GM12891 (cell line): ENCODE measurements around the gene NKAIN2.

ENCODE experiments used
- POLR2A ChIP-seq: IDR thresholded peaks from 2 replicates; pipeline ENCODE4 v1.6.1; 2011; ENCODE audit warnings: low read depth, low read length, control low read depth
- POLR2AphosphoS5 ChIP-seq: IDR thresholded peaks from 2 replicates; pipeline ENCODE4 v1.6.1; 2011; ENCODE audit warnings: low read depth, low read length, control low read depth
- POU2F2 ChIP-seq: IDR thresholded peaks from 2 replicates; pipeline ENCODE4 v1.6.1; 2011; ENCODE audit warnings: low read depth, mild to moderate bottlenecking, control low read depth, low read length, moderate library complexity
- SPI1 ChIP-seq: IDR thresholded peaks from 2 replicates; pipeline ENCODE4 v1.6.1; 2011; ENCODE audit warnings: low read depth, low read length, control low read depth
- TAF1 ChIP-seq: IDR thresholded peaks from 2 replicates; pipeline ENCODE4 v1.6.1; 2011; ENCODE audit warnings: low read depth, low read length, control low read depth

DNA sequence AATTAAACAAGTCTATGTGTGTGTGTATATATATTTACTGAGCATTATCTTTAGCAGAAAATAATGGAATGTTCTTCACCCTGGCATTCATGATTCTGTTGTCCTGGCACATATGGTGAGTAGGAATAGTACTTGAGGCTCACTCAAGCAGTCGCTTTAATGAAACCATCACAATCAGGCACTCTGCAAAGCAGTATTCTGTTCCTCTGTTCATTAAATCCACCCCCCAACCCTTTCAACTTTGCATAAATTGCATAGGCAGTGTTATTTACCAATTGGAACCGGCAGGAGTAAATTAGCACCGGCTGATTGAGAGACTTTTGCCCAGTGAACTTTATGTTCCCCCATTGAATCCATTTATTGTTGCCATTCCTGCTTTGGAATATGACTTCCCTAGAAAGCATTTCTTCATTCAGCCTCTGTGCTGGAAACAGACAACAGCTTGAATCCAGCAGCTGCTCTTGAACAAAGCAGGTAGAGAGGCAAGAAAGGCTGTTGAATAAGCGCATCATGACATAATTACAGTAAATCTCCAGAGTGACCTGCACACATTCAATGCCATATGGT is 890.6 kb downstream of the NKAIN2 start:
- no peak for TF ChIP-seq POLR2A
- no peak for TF ChIP-seq POLR2AphosphoS5
- no peak for TF ChIP-seq TAF1
- no peak for TF ChIP-seq POU2F2
- TF ChIP-seq SPI1, result no peak
